Measurements from ENCODE around the gene PRG2. TPM values are rescaled to one million over a fixed set of nuclear protein-coding genes. Genes with fewer than 3 reads are reported as not detected.
"Not testable (repeated sequence)": the region's sequence is repeated elsewhere in the genome, so short reads cannot be mapped to it uniquely, and the experiment has no call there.

Gene PRG2
- total RNA-seq, 1 experiment from 2014 or later, result not detected

DNA sequence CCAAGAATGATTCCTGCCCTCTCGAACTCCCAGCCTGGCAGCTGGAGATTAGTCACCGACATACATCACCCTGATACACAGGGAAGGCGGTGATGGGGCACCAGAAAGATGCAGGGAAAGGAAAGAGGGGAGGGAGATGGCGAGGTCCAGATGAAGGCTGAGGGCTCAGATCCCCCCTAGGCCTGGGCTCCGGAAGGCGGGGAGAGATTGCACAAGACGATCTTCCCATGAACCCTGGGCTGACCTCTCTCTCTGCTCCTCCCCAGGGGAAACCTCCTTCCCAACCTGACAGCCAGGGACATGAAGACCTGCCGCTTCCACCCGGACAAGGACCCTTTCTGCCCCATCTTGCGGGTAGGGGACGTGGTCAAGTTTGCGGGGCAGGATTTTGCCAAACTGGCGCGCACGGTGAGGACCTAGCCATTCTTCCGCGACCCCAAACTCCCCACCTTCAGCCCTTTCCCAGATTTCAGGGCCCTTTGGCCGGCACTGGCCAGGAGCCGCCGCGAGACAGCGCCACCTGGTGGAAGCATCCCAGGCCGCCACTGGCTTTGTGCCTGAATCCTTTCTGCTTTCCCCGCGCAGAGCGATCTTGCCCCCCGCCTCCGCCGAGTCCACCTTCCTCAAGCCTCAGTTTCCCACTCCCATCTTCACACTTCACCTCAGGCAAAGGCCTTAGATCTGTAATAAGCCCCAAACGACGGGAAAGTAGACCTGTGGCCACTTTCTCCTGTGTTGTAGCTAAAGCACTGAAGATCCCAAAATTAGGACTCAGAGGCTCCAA is 40.8 kb downstream of the PRG2 start:
- DNase-seq (ENCODE audit: extremely low read depth, low read depth), result no peak

DNA sequence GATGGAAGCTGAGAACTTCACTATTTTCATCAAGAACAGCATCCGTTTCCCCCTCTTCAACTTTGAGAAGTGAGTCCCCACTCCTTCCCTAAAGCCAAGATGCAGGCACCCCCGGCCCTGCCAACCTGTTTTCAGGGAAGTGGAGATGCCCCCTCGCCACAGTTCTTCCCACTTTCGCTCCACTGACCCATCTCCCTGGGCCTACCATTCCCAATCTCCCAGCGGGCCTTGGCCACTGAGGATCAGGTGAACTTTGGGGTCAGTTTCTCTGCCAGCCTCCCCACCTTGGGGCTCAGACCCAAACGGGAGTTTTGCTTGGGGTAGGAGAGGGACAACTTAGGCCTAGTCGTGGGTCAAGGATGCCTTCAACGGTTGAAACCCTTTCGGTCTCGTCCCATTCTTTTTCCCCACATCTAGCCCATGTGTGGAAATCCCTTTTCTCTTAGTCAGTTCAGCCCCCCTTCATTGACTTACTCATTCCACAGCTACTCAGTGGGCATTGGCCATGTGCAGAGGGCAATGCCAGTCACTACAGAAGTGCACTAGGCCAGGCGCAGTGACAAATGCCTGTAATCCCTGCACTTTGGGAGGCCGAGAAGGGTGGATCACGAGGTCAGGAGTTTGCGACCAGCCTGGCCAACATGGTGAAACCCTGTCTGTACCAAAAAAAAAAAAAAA is 41.7 kb downstream of the PRG2 start:
- no peak for DNase-seq (ENCODE audit: extremely low read depth, low read depth)

GRCh38 chr11:57348052-57348451 is 42.4 kb downstream of the PRG2 start:
- no peak for DNase-seq (ENCODE audit: extremely low read depth, low read depth)

DNA sequence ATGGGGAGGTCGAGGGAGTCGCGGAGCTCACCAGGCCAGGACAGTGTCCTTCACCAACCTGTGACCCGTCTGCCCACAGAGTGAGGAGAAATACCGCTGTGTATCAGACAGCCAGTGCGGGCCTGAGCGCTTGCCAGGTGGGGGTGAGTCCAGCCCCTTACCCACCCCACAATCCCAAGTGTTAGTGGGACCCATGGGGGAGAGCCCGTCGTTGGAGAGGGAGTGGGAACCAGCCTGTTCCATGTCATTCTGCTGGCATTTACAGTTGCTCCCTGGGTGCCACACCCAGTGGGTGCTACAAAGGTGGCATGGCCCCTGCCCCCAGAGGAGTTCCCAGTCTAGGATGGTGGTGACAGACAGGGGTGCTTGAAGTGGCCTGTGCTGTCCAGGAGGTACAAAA is 43.1 kb downstream of the PRG2 start:
- DNase-seq (ENCODE audit: extremely low read depth, low read depth), result no peak

GRCh38 chr11:57345555-57346211 is 44.8 kb downstream of the PRG2 start:
- DNase-seq (ENCODE audit: extremely low read depth, low read depth), result peak; percentile 70

DNA sequence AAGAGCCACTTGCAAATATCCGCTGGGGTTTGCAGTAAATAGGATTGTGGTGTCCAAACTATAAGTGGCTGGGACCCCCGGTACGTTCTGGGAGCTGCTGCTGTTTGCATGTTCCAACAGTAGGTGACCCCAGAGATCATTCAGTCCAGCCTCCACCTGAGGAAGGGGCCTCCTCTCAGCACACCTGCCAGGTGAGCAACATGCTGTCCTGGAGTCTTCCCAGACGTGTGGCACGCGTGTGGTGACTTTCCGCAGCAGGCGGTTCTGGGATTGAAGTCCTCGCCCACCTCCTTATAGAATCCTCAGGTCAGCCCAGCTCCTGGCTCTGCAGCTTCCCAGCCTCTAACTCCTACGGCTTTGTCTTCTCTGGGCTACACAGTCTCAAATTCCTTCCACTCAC is 45.6 kb downstream of the PRG2 start:
- DNase-seq (ENCODE audit: extremely low read depth, low read depth), result no peak

- DNase-seq (ENCODE audit: extremely low read depth, low read depth), result no peak
Measured at GRCh38 chr11:57343825-57344224, 46.6 kb downstream of the PRG2 start.

DNA sequence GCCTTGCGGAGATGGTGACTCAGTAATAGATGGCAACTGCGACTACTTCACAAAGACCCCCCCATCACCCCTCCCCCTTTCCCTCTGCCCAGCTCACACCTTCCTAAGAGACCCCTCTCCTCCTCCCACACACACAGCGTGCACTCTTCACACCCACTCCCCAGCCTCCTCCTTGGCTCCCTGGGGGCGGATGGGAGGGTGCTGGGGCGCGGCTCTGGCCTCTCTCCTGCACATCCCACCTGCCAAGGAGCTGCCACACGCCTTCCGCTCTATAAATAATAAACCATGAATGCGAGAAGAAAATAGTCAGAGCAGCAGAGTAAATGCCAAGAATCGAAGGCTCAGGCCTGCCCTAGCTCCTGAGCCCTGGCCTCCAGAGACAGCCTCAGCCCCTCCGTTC is 47.7 kb downstream of the PRG2 start:
- DNase-seq (ENCODE audit: extremely low read depth, low read depth), result no peak

GRCh38 chr11:57341250-57341808 is 49.1 kb downstream of the PRG2 start:
- no peak for DNase-seq (ENCODE audit: extremely low read depth, low read depth)

- no peak for DNase-seq (ENCODE audit: extremely low read depth, low read depth)
Measured at GRCh38 chr11:57340039-57340615, 50.3 kb downstream of the PRG2 start.

DNA sequence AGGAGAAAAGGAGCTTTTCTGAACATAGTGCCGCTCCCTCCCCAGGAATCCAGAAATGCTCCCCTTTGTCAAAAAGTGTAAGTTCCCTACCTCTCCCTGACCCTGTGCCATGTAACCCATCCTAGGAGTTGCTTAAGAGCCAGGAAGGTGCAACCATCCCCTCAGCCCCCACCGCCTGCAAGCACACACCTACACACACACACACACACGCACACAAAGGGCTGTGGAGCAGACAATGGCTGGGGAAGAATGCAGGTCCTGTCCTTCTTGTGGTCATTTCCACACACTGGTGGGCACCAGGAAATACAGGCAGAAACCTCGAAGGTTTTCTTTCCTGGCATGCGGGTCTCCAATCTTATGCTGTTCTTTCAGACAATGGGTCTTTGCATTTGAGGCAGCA is 51.1 kb downstream of the PRG2 start:
- no peak for DNase-seq (ENCODE audit: extremely low read depth, low read depth)

DNA sequence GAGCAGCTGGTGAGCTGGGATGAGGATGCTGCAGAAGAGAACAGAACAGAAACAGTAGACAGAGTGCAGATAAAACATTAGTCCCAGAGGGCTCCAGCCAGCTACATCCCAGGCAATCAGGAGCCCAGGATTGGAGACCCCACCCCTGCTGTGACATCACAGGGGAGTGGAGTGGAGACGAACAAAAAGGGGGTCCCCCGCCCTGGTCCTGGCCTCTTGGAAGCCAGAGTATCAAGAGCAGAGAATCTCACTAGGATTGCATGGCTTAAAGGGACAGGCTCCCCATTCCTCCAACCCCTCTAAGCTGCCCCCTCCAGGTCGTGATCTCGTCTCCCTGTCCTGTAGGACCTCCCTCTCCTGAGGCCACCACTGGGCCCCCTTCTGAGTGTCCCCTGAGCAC is 52.3 kb downstream of the PRG2 start, which contains the start of gene P2RX3:
P2RX3 (plus strand) TSS at position 211 of the 400 bp plus-strand sequence. CDS start 199 bp downstream, outside the sequence.
- DNase-seq (ENCODE audit: extremely low read depth, low read depth), result no peak

GRCh38 chr11:57336856-57337255 is 53.6 kb downstream of the PRG2 start:
- DNase-seq (ENCODE audit: extremely low read depth, low read depth), result not testable (repeated sequence)

Other genes with a start within 250 kb of the PRG2 start
- not detected in 2 replicates for gene LRRC55, start 208.7 kb downstream of the PRG2 start, total RNA-seq (2014; rRNA removed; shearing (Covaris generic))
- not detected in 2 replicates for gene APLNR, start 153.4 kb downstream of the PRG2 start, total RNA-seq (2014; rRNA removed; shearing (Covaris generic))
- gene TNKS1BP1, start 65.7 kb downstream of the PRG2 start, total RNA-seq (2014; rRNA removed; shearing (Covaris generic)), result 17.8 and 19.1 TPM in 2 replicates
- gene SSRP1, start 54.8 kb downstream of the PRG2 start, total RNA-seq (2014; rRNA removed; shearing (Covaris generic)), result 120 and 125 TPM in 2 replicates
- gene P2RX3, start 52.3 kb downstream of the PRG2 start, total RNA-seq (2014; rRNA removed; shearing (Covaris generic)), result not detected in 2 replicates
- gene PRG3, start 9.5 kb downstream of the PRG2 start, total RNA-seq (2014; rRNA removed; shearing (Covaris generic)), result not detected in 2 replicates
- not detected in 2 replicates for gene SLC43A3, start 36.5 kb upstream of the PRG2 start, total RNA-seq (2014; rRNA removed; shearing (Covaris generic))
- gene RTN4RL2, start 69.9 kb upstream of the PRG2 start, total RNA-seq (2014; rRNA removed; shearing (Covaris generic)), result 0.45 and 0.72 TPM in 2 replicates
- gene SLC43A1, start 125.1 kb upstream of the PRG2 start, total RNA-seq (2014; rRNA removed; shearing (Covaris generic)), result 5.1 and 7.6 TPM in 2 replicates
- 91.7 and 100 TPM in 2 replicates for gene TIMM10, start 140.1 kb upstream of the PRG2 start, total RNA-seq (2014; rRNA removed; shearing (Covaris generic))
- gene SMTNL1, start 146.9 kb upstream of the PRG2 start, total RNA-seq (2014; rRNA removed; shearing (Covaris generic)), result not detected in 2 replicates
- gene UBE2L6, start 177.0 kb upstream of the PRG2 start, total RNA-seq (2014; rRNA removed; shearing (Covaris generic)), result 20.1 and 20.8 TPM in 2 replicates
- gene SERPING1, start 207.0 kb upstream of the PRG2 start, total RNA-seq (2014; rRNA removed; shearing (Covaris generic)), result not detected in 2 replicates

Data from NCI-H460 (cell line).